ENCODE data around the gene KRT86.

DNA sequence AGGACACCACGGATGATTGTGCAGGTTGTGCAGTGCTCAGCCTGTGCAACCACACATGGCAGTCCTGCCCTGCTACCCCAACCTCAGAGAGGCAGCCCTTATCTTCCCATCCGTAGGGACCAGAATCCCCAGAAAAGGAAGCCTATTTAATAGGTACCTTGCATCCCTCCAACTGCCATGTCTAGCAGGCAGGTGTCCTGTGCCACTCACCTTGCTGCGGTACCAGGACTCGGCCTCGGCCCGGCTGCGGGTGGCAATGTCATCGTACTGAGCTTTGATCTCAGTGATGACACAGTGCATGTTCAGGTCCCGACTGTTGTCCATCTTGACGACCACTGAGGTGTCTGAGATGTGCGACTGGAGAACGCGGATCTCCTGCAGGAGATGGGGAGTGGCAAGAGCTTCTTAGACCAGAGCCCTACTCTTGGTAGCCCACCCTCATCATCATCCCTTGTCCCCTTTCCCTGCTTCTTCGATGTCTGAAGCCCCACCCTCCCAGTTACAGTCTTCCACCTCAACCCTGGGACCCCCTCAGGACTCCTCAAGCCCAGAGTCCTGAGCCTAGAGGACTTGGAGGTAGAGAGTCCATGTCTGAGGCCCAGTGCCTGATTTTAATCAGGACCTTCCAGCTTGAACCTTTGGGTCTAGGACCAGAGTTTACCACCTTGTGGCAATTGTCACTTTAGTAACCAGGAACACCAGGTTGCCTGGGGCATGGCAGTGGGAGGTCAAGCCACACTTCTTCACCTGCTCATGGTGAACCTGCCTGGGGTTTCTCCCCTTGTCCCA, 20.9 kb upstream of the KRT86 start:
- TF ChIP-seq, protein P1, sequence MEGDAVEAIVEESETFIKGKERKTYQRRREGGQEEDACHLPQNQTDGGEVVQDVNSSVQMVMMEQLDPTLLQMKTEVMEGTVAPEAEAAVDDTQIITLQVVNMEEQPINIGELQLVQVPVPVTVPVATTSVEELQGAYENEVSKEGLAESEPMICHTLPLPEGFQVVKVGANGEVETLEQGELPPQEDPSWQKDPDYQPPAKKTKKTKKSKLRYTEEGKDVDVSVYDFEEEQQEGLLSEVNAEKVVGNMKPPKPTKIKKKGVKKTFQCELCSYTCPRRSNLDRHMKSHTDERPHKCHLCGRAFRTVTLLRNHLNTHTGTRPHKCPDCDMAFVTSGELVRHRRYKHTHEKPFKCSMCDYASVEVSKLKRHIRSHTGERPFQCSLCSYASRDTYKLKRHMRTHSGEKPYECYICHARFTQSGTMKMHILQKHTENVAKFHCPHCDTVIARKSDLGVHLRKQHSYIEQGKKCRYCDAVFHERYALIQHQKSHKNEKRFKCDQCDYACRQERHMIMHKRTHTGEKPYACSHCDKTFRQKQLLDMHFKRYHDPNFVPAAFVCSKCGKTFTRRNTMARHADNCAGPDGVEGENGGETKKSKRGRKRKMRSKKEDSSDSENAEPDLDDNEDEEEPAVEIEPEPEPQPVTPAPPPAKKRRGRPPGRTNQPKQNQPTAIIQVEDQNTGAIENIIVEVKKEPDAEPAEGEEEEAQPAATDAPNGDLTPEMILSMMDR (IDR thresholded peaks at IDR 0.05; ENCODE audit: low read length) = no peak
- TF ChIP-seq EZH2 (IDR thresholded peaks at IDR 0.05; ENCODE audit: borderline replicate concordance, low read length) = no peak

Measured in OCI-LY1 (cell line).